Mammary epithelial cell (primary cell): ENCODE results near the gene RGS14.

Experiments
- CTCF ChIP-seq, 2 donors: IDR thresholded peaks in 1 of 2; conservative IDR thresholded peaks in 1 of 2; 2 replicates each; pipeline ENCODE4 v1.5.1; 2011 to 2012; ENCODE audit warnings: inconsistent platforms in 2 of 2, low read length in 2 of 2, mild to moderate bottlenecking in 2 of 2, control low read depth in 1 of 2, low read depth in 1 of 2; ENCODE audit not compliant: insufficient read depth in 1 of 2; ENCODE audit errors: extremely low read depth in 1 of 2
- EZH2 ChIP-seq: IDR thresholded peaks from 2 replicates; pipeline ENCODE4 v1.6.1; 2012; ENCODE audit warnings: low read length, inconsistent platforms, borderline replicate concordance

GRCh38 chr5:177372034-177372896 lies 14.5 kb downstream of the RGS14 start:
- TF ChIP-seq CTCF (conservative IDR thresholded peaks at IDR 0.05 in 1 of 2, IDR thresholded peaks at IDR 0.05 in 1 of 2; ENCODE audit: extremely low read depth in 1 of 2, insufficient read depth in 1 of 2, low read depth in 1 of 2, low read length in 2 of 2), result no peak
- TF ChIP-seq EZH2, result no peak
